ENCODE data around the gene NRXN3.
"Not testable (repeated sequence)": the region's sequence is repeated elsewhere in the genome, so short reads cannot be mapped to it uniquely, and the experiment has no call there.

The NRXN3 gene

DNA sequence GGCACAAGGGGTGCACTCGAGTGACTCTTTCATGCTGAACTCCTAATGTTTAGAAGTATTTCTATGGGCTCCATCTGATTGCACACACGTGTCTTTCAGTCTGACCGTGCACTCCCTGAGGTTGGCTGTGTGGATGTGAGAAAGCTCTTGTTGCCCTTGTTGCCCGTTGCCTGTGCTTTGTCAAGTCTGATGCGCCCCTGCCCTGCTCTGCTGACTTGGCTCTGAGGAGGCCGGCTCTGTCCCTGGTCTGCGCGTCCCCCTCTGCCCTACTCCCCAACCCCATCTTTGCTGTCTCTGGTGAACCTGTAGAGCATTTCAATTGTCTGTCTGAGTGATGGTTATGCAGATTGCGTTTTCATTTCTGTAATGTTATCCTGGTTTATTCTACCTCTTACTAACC is 802.3 kb downstream of the NRXN3 start:
- no peak for DNase-seq

DNA sequence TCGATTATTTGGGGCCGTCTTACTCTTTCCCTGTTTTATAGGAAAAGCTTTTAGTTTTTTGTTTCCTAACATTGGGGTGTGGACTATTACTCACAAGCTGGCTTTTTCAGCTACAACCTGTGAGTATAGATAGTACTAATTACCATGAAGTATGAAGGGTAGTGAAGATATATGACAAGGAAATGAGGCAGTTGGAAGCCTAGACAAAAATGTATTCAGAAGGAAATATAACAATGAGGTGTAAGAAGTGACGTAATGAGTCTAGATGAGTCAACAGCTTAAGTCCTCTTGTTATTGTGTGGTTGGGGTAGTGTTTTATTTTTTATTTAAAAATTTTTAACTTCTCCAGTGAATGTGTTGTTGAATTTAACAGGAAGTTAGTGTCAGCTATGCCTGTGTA is 804.5 kb downstream of the NRXN3 start:
- DNase-seq = no peak

DNA sequence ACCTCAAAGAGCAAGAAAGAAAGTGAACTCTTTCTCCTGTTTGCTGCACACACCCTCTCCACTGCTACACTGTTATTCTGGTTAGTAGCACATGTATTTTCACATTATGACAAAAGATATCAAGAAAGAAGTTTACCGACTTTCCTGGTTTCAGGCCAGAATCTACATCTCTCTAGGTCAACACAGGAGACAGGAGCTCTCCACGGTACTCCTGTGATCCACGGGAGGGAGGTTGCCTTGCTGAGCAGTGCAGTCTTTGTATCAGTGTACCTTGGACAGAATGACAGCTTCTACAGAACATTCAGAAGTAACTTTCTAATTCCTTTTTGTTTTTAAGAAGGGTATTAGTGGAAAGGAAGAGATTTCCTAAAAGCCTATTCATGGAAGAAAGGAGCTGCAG is 805.6 kb downstream of the NRXN3 start:
- DNase-seq = no peak

DNA sequence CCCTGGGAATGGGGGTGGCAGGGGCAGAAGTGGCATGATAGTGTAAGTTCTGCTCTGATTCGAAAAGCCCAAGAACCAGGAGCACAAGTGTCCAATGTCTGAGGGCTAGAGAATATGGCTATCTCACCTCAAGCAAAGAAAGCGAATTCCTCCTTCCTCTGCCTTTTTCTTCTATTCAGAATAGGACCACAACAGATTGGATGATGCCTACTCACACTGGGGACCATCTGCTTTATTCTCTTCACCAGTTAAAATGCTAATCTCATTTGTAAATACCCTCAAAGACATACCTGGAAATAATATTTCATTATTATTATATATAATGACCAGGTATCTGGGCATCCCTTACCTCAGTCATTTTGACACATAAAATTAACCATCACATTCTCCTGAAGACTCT is 808.7 kb downstream of the NRXN3 start:
- no peak for DNase-seq

DNA sequence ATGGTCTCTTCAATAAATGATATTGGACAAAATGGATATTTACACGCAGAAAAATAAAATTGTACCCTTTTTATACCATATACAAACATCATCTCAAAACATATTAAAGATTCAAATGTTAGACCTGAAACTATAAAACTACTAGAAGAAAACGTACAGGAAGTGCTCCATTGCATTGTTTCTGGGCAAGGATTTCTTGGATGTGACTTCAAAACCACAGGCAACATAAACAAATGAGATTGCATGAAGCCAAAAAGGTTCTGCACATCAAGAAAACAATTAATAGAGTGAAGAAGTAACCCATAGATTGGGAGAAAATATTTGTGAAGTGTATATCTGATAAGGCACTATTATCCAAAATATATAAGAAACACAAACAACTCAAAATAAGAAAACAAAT is 812.4 kb downstream of the NRXN3 start:
- DNase-seq = no peak

DNA sequence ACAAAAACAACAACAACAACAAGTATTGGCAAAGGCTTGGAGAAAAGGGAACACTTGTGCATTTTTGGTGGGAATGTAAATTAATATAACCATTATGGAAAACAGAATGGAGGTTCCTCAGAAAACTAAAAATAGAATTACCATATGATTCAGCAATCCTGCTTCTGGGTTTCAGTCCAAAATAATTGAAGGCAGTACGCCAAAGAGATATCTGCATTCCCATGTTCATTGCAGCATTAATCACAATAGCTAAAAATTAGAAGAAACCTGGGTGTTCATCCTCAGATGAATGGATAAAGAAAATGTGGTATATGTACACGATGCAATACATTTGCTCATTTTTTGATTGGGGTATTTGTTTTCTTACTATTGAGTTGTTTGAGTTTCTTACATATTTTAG is 813.0 kb downstream of the NRXN3 start:
- no peak for DNase-seq

DNA sequence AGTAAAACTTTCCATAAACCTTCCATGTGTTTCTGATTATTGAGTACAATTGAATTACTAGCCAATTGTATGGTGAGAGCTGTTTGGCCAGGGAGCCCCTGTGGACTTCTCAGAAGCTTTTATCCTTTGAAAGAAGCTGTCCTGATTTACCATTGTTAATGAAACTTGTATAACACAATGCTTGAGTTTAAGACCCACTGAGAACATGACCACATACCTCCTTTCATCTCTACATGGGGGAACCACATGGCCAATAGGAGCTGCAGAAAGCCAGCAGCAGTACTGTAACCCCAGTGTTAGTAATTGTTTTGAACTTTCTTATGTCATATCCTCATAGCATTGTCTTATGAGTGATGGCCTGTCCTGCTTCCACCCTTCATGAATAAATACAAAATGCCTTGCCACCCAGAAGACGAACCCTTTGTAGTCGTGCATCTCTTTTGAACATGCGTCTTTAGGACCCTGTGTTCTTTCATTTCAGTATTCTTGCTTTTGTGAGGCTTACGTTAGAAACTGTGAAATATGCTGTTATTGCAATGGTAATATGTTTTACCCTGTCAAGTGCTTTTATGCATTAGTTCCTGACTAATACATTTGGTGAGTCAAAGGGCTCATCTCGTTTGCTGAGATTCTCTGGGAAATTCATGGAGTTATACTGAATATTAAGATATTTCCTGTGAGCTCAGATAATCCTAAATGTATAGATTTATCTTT is 815.7 kb downstream of the NRXN3 start:
- DNase-seq = no peak

DNA sequence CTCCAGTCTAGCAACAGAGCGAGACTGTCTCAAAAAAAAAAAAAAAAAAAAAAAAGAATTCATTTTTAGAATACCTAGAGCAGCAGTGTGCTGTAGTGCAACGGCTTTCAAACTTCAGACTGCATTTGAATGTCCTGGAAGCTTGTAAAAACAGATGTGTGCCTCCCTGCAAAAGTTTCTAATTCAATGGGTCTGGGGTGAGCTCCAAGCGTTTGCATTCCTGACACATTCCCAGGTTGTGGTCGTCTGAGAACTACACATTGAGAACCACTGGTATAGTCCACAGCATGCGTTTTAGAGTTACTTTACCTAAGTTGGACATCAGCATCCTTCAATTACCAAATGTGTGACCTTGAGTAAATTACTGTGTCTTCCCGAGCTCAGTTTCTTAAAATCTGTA is 816.8 kb downstream of the NRXN3 start:
- no peak for DNase-seq

DNA sequence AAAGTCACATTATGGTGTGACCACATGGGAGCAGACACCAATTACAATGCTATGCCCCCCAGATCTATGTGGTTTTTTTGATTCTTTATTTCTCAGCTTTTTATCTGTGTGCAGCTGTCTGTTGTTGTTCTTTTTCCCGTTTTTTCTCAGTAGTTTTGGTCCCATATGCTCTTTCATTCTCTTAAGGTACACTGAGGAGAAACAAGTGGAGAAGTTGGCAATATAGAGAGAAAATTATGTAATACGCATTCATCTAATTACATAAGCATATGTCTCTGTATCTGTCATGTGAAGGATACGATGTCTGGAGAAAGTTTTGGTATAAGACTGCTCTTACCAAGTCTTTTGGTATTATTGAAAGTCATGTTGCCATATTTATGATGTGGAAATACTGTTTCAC is 819.0 kb downstream of the NRXN3 start:
- DNase-seq = no peak

DNA sequence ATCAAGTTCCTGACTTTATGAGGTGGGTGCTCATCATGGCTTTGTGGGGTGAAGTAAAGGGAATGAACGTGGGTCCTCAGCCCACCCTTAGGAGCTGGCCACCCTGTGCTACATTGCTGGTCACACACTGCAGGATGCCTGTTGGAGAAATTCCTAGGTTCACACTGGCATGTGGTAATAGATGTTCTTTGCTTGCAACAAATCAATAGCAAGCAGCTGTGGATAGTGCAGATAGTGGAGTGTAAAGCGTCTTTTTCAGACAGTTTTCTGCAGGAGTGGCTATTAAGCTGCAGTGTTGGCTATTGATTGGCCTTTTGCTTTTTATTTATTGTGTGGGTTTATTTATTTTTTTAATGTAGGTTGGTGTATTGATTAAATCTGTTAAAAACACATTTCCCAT is 822.7 kb downstream of the NRXN3 start:
- no peak for DNase-seq

DNA sequence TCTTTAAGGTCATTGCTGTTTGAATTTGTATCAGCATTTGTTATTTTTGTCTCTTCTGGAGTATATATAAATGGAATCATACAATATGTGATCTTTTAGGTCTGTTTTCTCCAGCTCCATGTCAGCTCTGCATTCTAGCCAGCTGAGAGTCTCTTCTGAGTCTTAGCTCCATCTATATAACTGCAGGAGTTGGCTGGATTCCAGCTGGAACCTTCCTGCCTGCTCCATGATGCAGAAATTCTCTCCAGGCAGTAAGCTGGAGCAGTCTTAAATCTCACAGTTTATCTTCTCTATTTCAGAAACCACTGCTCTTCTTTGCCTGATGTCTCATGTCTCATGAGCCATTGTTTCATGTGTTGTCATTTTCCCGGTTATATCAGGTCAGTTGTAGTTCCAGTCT is 827.6 kb downstream of the NRXN3 start:
- DNase-seq = no peak

DNA sequence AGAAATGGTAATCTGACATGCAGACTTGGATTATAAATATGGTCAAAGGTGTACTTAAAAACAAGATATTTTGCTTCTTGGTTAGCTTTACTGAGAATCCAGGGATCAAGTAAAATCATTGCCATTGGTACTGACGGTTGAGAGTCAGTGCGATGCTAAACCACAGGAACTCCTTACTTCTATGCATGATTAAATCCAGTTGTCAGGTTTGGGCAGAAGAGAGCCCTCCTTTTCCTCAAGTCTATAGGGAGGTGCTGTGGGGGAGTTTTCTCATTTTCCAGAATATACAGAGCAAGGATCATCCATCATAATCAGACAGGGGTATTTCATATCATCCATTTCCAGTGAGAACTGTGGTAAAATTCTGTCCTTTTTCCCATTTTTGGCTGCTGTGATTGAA is 839.1 kb downstream of the NRXN3 start:
- DNase-seq = no peak

DNA sequence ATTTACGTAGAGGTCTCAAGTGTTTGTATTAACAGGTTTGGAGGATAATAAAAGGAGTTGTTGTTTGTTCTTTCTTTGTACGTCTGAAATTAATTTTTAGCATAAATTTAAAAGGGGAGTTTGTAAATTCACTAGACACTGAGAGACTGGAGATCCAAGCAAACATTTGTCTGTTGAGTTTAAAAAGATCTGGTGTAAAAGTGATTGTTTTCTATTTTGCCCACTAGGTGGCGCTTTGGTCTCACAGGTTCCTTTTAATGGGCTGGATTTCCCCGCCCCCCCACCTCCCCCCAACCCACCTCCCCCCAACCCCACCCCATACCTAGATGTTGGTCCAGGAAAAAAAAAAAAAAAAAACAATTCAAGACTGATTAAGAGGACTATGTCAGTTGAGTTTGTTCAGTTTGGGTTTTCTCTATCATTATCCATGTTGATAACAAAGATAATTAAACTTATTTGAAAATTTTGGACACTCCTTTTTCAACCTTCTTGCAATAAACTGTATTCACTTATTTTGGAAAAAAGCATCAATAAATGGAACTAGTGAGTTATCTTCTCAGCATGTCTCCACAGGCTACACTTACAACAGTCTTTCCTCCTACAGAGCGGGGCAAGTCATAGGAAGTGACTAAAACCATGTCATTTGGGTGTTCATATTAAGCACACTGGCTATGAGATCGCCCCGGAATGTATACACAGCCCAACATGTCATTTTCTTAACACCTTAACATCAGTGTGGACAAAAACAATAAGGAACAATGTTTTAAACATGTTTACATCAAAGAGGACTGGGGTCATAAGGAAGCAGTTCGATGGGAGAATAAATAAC is 841.1 kb downstream of the NRXN3 start:
- no peak for DNase-seq

DNA sequence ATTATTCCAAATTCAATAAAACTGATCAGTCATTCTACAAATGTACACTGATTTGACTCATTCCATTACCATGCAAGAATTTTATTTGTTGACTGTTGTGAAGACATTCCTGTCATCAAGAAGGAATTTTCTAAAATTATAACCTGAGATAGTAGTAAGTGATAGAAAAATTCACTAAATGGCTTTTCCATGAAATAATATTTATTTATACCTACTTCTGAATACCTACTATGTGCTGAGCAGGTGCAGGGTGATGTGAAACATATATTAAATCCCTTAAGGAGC is 841.7 kb downstream of the NRXN3 start:
- DNase-seq = no peak

DNA sequence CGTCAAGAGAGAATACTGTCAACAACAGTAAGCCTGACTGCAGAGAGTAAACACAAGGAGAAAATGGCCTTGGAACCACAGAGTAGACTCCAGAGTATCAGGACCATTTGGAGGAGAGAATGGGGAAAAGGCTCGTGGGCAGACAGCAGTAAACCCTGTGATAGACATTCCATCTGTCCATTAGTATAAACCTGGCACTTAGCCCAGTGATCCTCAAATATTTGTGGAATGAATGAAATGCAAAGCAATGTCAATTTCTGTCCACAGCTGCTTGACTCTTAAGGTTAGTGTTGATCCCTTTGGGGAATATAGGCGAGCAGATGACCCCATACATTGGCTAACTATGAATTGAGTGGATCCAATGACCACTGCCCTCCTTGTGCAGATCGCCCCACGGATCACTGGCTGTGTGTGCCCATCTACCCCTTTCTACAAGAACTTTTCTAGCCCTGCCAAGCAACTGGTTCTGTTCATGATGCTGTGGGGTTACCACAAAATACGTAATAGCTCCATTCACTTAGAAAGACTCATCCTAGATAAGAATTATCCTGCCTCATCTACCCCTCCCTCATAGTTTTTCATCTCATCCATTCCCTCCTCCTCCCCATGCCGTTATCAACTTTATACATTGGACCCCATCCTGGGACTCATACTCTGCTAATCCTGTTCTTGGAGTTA is 846.8 kb downstream of the NRXN3 start:
- no peak for DNase-seq

DNA sequence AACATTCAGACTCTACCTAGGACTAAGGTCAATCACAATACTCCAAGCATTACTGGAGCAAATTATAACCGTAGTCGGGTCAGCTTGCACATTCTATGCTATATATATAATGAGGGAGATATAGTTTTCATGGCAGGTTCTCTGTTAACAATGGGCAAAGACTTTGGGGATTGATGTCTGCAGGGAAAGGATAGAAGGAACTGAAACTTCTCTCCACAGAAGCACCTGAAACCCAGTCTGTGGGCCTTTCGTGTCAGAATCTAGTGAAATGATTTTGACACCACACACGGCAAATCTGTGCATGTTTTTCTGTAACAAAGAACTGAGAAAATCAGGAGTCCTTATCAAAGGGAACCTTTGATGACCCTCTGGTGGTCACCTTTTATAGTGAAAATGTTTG is 847.4 kb downstream of the NRXN3 start:
- no peak for DNase-seq

DNA sequence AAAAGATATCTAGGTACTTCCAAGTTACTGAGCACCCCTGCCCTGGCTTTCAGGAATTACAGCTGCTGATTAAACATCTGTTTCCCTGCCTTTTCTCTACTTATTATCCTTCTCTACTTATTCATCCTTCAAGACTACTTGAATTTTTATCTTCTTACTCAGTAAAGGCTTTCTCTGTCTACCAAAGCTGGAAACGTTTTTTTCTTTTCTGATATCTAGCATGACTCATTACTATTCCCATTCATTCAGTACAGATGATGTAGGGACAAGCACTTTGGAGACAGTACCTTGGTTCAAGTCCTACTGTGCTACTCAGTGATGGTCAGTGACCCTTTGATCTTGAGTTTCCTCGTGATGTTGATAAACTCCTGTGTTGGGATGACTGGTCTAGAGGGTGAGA is 848.7 kb downstream of the NRXN3 start:
- DNase-seq = no peak

DNA sequence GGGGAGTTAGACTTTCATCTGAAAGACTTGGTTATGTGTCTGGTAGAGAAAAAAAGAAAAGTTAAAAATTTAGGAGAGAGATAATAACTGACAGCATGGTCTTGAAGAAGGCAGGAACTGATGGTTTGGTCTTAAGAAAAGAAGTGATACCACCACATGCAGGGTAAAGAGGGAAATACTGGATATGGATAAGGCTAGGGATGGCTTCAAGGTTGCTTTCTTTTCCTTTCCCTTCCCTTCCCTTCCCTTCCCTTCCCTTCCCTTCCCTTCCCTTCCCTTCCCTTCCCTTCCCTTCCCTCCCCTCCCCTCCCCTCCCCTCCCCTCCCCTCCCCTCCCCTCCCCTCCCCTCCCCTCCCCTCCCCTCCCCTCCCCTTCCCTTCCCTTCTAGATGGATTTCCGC is 849.7 kb downstream of the NRXN3 start:
- not testable (repeated sequence) for DNase-seq

DNA sequence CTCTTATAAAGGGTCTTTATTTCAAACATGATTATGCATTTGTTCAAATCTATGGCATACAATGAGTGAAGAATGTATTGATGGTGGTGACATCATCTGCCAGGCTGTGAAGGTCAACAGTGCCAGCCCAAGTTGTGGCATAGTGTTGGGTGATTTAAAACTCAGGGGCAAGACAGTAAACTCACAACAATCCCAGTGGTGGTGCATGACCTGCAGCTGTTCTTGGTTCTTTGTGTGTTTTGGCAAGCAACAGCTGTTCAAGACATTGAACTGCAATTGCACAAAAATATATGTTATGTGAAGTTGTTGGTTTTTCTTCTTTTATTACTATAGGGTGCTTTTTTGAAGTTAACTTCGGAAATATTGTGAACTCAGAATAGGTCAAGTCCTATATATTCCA is 851.6 kb downstream of the NRXN3 start:
- DNase-seq = no peak

DNA sequence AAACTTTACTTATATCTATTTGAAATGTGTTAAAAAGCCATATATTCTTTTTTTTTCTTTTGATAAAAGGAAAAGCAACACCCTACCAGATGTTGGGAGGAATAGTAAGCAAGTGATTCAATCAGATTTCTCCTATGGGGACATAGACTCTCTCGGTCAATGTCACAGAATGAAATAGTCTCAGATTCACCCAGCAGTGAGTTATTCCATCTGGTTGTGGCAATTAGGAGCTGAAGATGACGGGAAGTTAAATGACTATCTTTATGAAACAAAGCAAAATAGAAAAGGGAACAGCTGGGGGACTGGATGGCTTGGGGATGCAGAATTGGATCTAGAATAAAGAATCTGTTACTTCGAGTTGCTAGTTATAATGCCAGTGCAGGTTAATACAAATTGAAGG is 857.0 kb downstream of the NRXN3 start:
- DNase-seq = no peak

DNA sequence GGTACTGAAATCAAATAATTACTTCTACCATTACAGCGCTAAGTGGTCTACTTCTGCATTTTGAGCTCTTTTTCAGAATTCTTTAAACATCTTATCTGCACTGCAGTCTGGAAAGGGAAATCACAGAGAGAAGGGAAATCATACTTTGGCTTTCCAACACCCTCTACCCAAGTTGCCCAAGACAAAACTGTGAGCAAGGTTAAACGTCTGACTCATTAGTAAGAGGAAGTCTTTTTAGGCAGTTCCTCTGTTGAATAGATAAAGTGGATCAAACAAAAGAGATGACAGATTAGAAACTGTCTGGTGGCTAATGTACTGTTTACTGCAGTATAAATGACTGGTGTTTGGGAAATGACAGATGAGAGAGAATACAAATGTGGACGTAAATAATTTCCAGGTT is 858.1 kb downstream of the NRXN3 start:
- DNase-seq = no peak

DNA sequence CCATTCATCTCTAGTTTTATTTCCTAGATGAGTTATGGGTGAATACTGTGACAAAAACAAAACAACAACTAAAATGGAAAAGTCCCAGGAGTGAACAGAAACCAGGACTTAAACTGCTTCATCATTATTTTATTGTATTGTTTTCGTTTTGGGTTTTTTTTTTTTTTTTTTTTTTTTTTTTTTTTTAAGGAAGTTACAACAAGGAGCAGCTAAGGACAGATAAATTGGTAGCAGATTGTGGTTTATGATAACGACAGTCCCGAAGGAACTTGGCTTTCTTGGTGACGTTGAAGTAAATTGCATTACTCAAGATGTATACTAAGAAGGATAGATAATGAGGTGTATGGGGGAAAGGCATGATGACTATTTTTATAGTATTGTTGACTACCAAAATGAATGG is 866.3 kb downstream of the NRXN3 start:
- DNase-seq = no peak

DNA sequence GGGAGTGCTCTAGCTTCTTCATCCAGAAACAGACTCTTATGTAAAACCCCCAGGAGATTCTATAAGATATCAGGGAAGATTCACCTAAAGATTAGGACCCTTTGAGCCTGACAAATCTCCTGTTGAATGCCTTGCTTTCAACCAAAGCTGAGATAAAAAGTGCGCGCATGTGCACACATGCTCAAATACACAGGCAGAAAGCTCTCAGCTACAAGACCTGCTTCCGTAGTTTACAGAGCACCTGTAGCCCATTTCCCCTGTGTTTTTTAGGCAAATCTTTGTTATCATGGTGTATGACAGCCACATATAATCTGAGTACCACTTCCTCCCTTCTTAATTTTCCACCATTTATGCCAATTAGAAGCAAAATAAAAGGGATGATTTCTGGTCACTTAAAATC is 866.9 kb downstream of the NRXN3 start:
- no peak for DNase-seq

DNA sequence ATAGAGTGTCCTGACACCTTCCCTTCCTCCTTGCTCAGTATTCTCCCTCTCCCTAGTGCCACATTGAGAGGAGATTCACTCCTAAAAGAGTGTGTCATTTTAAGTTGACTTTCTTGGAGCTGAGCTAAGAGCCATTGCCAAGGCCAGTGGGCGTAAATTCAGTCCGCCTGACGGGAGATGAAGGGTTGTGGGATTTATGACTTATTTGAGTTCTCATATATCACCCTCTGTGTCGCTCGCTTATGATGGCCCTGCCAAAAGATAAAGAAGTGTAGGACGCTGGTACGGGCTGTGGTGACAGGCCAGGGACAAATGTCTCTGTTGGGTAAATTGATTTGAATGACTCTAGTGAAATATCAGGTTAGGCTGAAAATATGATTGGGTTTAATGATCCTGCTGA is 867.4 kb downstream of the NRXN3 start:
- DNase-seq = no peak

All from stimulated activated CD8-positive, alpha-beta memory T cell treated with anti-CD3 and anti-CD28 coated beads, Interleukin-4, amount 100 ng/mL, for 48 hours (primary cell).